ENCODE data around the gene GNG7.
A peak's percentile ranks its signal among the peaks of the same experiment; 100 is the strongest.
"Not testable (repeated sequence)": the region's sequence is repeated elsewhere in the genome, so short reads cannot be mapped to it uniquely, and the experiment has no call there.

The GNG7 gene

DNA sequence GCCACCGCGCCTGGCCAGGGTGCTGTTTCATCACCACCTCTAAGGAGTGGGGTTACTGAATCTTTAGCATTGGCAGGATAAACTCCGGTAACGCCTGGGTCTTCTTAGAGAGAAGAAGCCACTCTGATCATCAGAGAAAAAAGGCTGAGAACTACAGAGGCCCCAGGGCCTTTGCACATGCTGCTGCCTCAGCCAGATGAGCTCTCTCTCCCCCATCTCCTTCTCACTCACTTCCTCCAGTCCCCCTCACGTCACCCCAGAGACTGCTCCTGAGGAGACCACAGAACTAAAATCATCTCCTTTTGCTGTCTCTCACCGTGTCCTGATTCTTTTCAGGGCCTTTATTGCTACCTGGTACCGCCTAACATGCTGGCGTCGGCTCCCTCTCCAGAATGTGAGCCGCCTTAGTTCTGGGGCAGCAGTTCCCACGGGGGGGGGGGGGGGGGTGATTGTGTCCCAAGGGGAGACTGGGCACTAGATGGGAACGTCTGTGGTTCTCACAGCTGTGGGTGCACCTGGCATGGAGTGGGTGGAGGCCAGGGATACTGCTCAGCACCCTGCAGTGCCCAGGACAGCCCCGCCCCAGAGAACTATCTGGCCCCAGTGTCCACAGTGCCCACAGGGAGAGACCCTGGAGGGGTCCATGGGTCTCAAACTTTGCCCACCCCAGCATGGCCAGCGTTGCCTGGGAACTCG is 23.8 kb upstream of the GNG7 start:
- no peak for DNase-seq

DNA sequence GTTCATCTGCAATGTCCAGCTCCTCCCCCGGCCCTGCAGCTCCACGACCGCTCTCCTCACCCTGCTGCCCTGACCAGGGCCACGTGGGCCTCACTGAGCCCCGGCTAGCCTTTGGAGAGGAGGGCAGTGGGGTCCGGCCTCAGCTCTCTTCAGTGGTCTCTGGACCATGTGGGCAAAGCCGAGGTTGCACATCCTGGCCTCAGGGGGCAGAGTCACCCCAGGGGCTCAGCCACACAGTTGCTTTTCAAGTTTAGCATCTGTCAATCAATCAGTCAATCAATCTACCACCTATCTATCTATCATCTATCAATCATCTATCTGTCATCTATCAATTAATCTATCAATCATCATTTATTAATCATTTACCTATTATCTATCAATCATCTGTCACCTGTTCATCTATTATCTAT is 21.7 kb upstream of the GNG7 start:
- DNase-seq: no peak

DNA sequence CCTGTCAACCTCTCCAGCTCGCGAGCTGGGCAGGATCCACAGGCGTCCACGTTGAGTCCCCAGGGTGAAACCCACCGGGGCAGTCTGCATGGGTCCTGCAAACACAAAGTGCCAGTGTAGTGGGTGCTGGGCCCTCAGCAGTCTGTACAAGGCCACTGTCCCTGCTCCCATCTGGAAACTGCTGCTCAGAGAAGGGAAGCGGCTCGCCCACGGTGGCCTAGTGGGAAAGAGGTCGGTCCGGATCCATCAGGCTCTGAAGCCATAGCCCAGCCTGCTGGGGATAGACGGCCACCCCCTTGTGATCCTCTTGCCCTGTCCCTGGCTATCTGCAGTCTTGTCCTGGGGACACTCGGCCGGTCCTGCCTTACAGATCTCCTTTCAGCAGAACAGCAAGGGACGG is 21.3 kb upstream of the GNG7 start:
- DNase-seq: no peak

DNA sequence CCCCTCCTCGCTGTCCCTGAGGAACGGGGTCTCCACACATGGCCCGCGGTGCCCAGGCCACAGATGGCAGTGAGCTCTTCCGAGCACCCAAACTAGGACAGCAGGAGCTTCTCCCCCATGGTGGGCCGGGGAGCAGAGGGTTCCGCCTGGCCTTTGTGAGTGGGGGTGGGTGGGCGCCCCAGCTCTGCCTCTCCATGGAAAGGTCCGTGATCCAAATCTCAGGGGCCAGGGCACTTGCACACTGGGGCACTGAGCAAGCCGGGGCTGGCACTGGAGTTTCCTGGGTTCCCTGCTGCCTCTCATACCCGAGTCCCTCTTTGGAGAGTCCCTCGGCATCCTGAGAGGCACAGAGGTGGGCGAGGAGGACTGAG is 20.8 kb upstream of the GNG7 start:
- no peak for DNase-seq

DNA sequence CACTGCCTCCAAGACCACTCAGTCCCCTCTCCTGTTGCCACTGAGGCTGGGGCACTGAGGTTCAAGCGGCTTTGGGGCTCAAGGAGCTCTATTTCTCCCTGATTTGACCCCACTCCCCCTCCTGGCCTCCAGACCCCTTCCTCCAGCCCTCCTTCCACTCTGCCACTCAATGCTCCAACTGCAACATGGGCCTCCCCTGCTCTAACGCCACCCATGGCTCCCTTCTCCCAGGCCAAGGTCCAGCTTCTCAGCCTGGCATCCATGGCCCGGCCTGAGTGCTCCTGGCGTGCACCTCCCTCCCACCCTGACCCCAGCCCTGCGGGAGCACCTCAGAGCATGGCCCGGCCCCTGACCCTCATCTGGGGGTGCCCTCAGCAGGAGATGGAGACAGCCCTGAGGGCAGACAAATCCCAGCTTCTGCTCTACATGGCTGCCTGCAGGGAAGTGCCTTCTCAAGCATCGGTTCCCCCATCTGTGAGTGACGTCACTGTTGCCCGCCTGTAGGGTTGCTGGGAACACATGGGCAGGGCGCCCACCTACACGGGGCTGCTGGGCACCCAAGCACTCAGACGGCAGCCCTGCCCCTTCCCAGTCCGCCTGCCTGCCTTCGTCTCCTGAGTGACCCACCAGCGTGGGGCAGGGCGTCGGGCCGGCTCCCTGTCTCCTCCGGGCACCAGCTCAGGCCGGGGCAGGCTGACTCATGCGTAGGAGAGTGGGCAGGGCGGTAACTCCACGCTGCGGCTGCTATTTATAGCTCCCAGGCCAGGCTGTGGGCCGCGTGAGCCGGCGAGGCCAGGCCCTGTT is 20.2 kb upstream of the GNG7 start:
- DNase-seq: peak in 1 of 2 experiments; percentile 55

DNA sequence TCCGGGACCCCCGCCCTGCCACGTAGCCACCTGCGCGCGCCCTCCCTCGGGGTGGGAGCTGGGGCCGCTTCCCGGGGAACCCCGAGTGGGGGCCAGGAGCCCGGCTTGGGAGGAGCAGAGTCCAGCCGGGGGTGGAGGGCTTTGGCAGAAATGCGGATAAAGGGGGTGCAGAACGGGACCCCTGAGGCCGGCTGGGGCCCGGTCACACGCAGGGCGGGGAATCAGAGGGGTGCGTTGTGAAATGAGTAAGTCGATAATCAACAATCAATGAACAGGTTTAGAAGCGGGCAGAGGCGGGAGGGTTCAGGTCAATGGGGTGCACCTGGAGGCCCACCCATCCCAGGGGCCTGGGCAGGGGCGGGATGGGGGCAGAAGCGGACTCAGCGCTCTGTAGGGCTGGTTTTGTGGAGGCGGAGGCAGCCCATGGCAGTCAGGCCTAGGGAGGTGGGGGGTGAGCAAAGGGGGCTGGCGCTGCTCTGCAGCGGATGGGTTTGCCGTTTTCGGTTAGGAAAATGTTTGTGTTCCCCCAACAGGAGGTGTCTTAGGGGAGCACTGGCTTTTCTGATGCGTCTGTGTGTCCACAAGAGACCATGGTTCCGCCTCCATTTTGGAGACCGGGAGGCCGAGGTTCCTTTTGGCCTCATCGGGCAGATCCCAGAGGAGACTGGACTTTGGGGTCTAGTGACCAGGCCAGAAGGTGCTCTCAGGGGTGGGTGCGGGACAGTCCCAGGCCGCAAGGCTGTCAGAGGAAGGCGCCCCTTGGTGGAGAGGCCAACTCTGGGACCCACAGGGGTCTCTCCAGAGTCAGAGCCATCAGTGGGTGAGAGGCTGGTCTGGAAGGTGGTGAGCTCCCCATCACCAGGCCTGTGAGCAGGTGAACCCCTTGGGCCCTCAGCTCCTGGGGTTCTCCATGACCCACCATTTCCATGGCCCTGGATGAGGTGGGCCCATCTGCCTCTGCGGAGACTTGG is 19.4 kb upstream of the GNG7 start:
- no peak for DNase-seq

DNA sequence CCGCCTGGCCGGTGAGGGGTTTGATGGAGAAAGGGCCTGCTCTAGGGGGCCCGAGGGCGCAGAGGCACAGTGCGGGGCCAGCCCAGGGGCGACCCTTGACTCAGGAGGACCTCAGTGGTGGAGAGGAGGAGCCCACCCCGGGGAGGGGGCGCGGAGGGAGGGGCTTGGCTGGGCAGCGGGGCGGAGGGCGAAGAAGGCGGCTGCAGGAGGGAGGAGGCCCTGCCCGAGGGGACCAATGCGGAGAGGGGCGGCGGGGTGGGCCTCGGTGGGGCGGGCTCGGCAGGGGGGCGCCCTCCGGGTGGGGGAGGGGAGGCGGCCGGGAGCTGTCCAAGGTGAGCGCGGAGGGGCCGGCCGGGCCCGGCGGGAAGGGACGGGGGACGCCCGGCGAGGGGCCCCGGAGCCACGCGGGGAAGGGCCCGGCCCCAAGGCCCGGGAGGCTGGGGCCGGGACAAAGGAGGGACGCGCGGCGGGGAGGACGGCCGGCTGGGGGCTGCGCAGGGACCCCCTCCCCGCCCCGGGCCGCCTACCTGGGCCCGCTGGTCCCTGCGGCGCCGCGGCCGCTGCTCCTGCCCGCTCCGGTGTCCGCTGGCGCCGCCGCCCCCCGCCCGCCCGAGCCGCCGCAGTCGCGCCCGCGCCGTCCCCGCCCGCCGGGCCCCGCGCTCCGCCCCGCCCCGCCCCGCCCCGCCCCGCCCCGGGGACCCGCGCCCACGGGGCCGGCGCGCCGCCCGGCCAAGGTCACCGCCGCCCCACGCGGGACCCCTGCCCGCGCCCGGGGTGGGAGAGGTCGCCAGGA is 18.5 kb upstream of the GNG7 start, which contains the start of gene DIRAS1:
TSS of gene DIRAS1 (minus strand) at position 596 of the 793 bp plus-strand sequence. CDS start 3,566 bp downstream, outside the sequence.
- no peak for DNase-seq

DNA sequence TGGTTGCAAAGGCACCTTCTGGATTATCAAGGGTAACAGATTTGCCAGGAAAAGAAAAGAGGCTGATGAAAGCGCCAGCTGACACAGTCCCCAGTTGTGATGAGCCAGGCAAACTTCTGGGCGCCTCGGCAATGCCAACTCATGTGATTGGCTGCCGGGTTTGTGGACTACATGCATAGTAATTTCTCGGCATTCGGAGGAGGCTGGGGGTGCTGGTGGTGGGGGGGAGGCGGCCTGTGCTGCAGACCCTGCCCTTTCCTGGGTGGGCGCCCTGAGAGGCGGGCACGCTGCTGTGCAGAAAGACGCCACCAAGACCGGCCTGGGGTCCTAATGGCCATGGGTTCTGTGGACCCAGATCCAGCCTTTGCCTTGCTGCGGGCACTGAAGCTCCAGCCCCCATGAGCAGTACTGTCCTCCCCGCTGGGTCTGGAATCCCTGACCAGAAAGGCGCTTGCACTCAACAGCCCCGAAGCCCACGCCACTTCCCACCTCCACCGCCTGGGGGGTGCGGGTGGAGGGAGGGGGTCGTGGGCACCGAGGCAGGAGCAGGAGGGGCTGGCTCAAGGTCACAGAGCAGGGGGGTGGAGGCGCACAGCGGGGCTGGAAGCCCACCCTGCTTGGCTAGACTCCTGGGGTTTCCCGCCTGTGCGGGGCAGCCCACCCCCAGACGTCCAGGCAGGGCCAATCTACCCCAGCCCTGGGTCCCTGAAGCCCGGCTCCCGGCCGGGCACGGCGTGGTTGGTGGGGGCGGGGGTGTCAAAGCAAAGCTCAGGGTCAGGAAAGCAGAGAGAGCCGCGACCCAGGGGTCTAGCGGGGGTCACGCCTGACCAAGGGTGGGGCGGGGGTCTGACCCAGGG is 17.7 kb upstream of the GNG7 start:
- DNase-seq: no peak

DNA sequence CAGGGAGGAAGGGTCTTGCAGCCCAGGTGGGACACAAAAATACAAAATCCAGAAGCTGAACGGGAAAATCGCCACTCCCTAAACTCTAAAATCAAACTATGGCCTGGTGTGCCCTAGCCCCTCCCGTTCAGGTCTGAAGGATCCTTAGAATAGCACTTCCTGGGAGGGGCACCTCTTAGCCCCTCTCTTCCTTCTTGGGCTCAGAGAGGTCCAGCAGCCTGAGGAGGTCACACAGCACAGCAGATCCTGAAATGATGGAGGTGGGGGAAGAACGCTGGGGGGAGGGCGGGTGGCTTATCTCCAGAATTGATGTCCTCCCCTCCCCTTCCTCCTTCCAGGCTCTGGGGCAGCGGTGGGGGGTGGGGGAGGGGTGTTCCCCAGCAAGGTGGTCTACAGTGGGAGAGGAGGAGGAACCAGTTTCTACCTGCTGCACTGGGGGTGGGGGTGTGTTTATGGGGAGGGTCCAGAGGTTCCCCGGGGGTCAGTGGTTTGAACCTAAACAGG is 16.8 kb upstream of the GNG7 start:
- no peak for DNase-seq

DNA sequence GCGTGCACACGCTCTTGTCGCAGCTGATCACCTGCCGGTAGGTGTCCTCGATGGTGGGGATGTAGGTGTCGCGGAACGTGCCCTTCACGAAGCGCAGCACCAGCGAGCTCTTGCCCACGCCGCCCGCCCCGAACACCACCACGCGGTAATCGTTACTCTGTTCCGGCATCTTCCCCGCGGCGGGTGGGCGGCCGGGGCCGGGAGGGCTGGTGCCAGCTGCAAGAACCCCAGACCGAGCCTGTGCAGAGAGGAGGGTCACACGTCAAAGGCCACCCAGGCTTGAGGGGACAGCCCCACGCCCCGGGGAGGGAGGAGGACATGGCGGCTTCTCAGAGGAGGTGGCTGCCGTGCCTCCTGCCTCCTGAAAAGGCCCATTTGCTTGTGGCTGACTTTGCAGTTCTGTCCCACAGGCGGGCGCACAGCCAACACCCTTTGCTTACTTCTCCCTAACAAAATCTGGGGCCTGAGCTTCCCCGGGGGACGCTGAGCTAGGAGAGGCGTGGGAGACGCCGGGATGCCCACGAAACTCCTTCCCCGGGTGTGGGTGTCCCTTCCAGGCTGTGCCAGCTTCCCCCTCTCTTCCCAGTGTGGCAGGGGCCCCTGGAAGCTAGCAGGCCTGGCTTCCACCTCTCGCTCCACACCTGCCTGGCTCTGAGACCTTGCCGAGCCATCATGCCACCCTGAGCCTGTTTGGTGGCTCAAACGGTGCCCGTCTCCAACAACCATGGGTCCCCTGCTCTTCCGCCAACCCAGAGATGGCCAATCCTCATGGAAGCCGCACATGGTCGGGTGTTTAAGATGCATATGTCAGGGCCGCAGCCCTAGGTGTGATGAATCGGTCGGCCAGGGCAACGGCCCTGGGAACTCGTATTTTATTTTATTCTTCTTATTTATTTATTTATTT is 15.4 kb upstream of the GNG7 start:
- DNase-seq: no peak

DNA sequence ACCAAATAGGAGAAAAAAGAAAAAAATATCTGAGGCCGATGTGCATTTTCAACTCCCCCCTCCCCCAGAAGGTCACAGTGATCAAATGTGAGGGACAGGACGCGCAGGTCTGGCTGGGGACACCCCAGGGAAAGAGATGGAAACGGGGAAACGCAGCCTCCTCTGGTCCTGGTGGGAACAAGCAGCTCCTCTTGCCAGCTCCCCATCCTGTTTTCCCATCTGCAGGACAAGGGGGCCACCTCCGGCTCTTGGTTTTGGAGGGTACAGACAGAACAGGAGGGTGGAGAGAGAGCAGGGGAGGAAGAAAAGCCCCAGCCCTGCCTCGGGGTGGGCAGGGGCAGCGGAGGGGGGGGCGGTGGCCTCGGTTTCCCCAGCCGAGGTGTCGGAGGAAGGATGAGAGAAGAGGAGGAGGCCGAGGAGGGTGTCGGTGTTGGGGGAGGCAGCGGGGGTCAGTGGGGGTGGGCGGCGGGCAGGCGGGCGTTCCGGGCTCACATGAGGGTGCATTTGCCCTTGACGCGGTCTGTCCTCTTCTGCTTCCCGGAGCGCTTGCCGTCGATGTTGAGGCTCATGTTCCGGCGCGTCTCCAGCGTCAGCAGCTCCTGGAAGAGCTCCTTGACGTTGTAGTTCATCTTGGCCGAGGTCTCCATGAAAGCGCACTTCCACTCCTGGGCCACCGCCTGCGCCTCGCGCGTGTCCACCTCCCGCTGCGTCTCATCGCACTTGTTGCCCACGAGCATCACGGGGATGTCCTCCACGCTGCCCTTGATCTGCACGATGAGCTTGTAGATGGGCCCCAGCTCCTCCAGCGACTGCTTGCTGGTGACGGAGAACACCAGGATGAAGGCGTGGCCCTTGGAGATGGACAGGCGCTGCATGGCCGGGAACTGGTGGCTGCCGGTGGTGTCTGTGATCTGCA is 14.5 kb upstream of the GNG7 start:
- no peak for DNase-seq

DNA sequence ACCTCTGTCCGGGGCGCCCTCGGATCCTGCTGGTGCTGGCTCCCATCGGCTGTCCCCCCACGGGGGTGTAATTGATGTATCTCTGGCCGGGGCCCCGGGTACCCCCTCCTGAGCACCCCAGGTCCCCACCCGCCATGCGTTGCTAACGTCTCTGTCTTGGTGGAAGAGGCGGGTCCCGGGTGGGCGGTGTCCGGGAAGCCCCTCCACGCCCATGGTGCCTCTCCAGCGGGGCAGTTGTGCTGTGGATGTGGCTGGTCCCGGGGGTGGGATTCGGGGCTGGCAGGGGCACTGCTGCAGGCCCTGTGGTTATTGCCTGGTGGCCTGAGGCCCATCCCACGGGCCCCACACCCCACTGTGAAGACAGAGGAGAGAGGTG is 13.8 kb upstream of the GNG7 start:
- DNase-seq: no peak

DNA sequence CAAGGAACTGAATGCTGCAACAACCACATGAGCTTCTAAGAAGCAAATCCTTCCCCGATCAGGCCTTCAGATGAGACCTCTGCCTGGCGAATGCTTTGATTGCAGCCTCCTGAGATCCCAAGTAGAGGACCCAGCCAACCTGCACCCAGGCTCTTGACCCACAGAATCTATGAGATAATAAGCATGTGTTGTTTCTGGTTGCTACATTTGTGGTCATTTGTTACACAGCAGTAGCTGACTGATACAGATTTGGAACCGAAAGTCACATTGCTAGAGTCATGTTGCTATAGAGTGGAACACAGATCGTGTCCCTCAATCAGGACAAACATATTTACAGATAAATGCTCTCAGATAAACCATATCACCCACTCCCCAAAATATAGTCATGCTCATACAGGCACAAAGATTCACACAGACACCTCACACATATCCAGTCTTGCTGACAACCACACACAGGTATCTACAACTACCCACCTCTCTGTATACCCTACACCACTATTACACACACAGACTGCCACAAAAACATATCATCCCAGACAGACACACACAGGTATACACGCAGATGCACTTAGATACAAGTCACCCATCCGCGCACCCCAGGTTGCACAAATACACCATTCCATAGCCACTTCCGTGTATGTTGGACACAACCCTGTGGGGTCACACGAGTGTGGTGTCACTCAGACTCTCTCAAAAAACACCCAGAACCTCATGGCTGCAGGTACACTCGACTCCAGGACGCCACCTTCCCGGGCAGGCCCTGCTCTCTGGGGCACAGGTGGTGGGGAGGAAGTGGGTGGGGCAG is 13.2 kb upstream of the GNG7 start:
- DNase-seq: no peak

DNA sequence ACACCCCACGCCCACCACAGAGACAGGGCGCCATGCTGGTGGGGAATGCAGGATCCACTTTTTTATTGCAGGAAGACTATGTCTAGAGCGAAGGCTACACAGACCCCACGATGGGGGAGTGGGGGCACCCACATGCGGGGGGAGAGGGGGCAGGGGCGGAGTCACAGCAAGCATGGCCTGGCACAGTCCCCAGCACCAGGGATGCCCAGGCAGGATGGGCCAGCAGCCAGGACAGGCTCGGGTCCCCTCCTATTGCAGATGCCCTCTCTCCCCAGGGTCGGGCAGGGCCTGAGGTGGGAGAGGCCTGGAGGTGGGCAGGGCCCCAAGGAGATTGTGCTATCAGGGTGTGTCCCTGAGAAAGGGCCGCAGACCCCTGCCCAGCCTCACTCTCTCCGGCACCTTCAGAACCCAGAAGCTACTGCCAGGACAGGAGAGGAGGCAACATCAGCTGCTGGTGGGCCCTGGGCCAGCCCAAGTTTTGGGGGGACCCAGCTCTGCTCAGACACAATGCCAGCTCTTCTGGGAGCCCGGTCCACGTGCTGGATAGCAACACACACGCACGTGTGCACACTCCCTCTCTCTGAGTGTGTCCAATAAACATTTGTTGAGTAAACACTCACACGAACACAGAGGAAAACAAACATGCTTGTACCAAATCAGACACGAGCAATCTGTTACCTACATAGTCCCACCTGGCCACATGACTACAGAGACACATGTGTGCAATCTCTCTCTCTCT is 12.2 kb upstream of the GNG7 start:
- DNase-seq: no peak

DNA sequence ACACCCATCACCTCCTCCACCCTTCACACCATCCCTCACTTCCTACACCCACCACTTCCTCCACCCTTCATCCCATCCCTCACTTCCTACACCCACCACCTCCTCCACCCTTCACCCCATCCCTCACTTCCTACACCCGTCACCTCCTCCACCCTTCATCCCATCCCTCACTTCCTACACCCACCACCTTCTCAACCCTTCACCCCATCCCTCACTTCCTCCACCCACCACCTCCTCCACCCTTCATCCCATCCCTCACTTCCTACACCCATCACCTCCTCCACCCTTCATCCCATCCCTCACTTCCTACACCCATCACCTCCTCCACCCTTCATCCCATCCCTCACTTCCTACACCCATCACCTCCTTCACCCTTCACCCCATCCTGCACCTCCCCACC is 11.6 kb upstream of the GNG7 start:
- DNase-seq: not testable (repeated sequence)

DNA sequence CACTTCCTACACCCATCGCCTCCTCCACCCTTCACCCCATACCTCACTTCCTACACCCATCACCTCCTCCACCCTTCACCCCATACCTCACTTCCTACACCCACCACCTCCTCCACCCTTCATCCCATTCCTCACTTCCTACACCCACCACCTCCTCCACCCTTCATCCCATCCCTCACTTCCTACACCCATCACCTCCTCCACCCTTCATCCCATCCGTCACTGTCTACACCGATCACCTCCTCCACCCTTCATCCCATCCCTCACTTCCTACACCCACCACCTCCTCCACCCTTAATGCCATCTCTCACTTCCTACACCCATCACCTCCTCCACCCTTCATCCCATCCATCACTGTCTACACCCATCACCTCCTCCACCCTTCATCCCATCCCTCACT is 10.7 kb upstream of the GNG7 start:
- not testable (repeated sequence) for DNase-seq

DNA sequence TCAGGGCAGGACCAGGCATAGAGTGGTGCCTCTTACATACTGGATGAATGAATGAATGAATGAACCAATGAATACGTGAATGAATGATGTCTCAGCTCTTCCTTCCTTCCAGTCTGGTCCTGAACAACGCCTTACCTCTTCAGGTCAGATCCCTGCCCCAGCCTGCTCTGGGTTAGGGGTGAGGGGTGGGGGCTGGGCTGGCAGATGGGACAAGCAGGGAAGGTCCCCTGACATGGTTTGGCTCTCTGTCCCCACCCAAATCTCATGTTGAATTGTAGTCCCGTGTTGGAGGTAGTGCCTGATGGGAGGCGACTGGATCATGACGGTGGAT is 9.3 kb upstream of the GNG7 start:
- DNase-seq: no peak

All from cerebellar nuclear complex (tissue), 1 donor.